GM18861 (cell line): Measurements from ENCODE around the gene TENT5C.

ENCODE experiments used
- ATAC-seq: cut with Tn5 transposase; IDR thresholded peaks from one replicate; pipeline ENCODE4 v1.9.1; 2021; ENCODE audit not compliant: unreplicated experiment

TENT5C gene

GRCh38 chr1:117633068-117633345 is 27.2 kb downstream of the TENT5C start:
- ATAC-seq = no peak

- ATAC-seq = no peak
These were observed 27.6 kb downstream of the TENT5C start for GRCh38 chr1:117633423-117633822.

GRCh38 chr1:117633936-117634335 is 28.1 kb downstream of the TENT5C start:
- no peak for ATAC-seq

GRCh38 chr1:117634631-117635030 is 28.8 kb downstream of the TENT5C start:
- no peak for ATAC-seq

GRCh38 chr1:117635805-117636204 is 30.0 kb downstream of the TENT5C start:
- ATAC-seq = no peak

- no peak for ATAC-seq
These were observed 31.0 kb downstream of the TENT5C start for GRCh38 chr1:117636637-117637425.

- no peak for ATAC-seq
These were observed 32.3 kb downstream of the TENT5C start for GRCh38 chr1:117638141-117638540.

- no peak for ATAC-seq
These were observed 32.9 kb downstream of the TENT5C start for GRCh38 chr1:117638759-117639158.

- ATAC-seq = no peak
These were observed 33.9 kb downstream of the TENT5C start for GRCh38 chr1:117639741-117640140.

GRCh38 chr1:117641536-117641935 is 35.7 kb downstream of the TENT5C start:
- no peak for ATAC-seq

- no peak for ATAC-seq
These were observed 37.1 kb downstream of the TENT5C start for GRCh38 chr1:117642963-117643362.

- ATAC-seq = no peak
These were observed 37.8 kb downstream of the TENT5C start for GRCh38 chr1:117643601-117644000.

GRCh38 chr1:117644696-117645311 is 39.0 kb downstream of the TENT5C start:
- ATAC-seq = no peak

GRCh38 chr1:117645343-117645742 is 39.5 kb downstream of the TENT5C start:
- ATAC-seq = no peak

- ATAC-seq = no peak
These were observed 40.4 kb downstream of the TENT5C start for GRCh38 chr1:117646007-117646811.

GRCh38 chr1:117646956-117647355 is 41.1 kb downstream of the TENT5C start:
- no peak for ATAC-seq

GRCh38 chr1:117648015-117648414 is 42.2 kb downstream of the TENT5C start:
- no peak for ATAC-seq

- no peak for ATAC-seq
These were observed 45.2 kb downstream of the TENT5C start for GRCh38 chr1:117650840-117651568.

- no peak for ATAC-seq
These were observed 45.8 kb downstream of the TENT5C start for GRCh38 chr1:117651616-117652015.

- ATAC-seq = no peak
These were observed 46.6 kb downstream of the TENT5C start for GRCh38 chr1:117652421-117652820.

GRCh38 chr1:117653195-117653594 is 47.3 kb downstream of the TENT5C start:
- ATAC-seq = no peak
